ENCODE measurements around the gene KDR.

KDR gene

GRCh38 chr4:55116450-55116849, 8.9 kb downstream of the KDR start:
- no peaks in the 10 kb centered on the region for H3K36me3 ChIP-seq (ENCODE audit: low read length)
- H4K20me1 ChIP-seq (ENCODE audit: low read depth, low read length) = no peaks in the 10 kb centered on the region
- H2AFZ ChIP-seq (ENCODE audit: low read depth, low read length, severe bottlenecking) = no peak overlapping the region
- no peaks in the 10 kb centered on the region for H3K9me3 ChIP-seq (ENCODE audit: insufficient read depth, low read length)
- no peaks in the 10 kb centered on the region for H3F3A ChIP-seq (ENCODE audit: insufficient read depth)
- H3K27ac ChIP-seq (ENCODE audit: low read depth, low read length) = no peak overlapping the region
- H3K79me2 ChIP-seq (ENCODE audit: insufficient read depth, low read length) = no peaks in the 10 kb centered on the region
- no peaks in the 10 kb centered on the region for H3K27me3 ChIP-seq (ENCODE audit: low read length)
- no peaks in the 10 kb centered on the region for H3K9me2 ChIP-seq (replicated peaks; ENCODE audit: insufficient read depth, low read length)
- H3K4me2 ChIP-seq (ENCODE audit: low read depth, low read length, poor library complexity, severe bottlenecking) = no peak overlapping the region
- no peak overlapping the region for H3K4me3 ChIP-seq (ENCODE audit: insufficient read depth, low read length, poor library complexity, severe bottlenecking)
- no peak overlapping the region for H3K9ac ChIP-seq (ENCODE audit: low read length)
- TF ChIP-seq CTCF (IDR thresholded peaks at IDR 0.05; ENCODE audit: insufficient read depth, low read length, poor library complexity, severe bottlenecking) (no peak), EZH2phosphoT487 (conservative IDR thresholded peaks at IDR 0.05; ENCODE audit: low read length) (no peak)

DNA sequence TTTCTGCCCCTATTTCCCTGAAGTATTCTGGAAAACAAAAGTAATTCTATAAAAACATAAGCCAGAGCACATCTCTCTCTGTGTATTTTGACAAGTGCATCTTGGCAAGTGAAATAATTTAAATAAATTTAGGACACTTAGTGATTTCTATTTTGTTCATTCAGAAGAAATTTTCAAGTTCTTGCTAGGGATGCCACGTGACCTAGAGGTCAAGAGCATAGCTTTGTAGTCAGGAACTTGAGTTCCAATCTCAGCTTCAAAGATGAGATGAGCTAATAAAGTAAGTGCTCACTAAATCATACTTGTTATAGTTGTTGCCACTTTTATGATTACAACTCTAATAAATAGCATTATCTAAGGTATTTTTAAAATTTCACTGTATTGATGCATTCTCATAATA, 13.8 kb downstream of the KDR start:
- TF ChIP-seq CTCF (IDR thresholded peaks at IDR 0.05; ENCODE audit: insufficient read depth, low read length, poor library complexity, severe bottlenecking) (no peak), EZH2phosphoT487 (conservative IDR thresholded peaks at IDR 0.05; ENCODE audit: low read length) (no peak)
- H3K79me2 ChIP-seq (ENCODE audit: insufficient read depth, low read length) = no peaks in the 10 kb centered on the region
- H3K27ac ChIP-seq (ENCODE audit: low read depth, low read length) = no peak overlapping the region
- H3K27me3 ChIP-seq (ENCODE audit: low read length) = no peaks in the 10 kb centered on the region
- no peaks in the 10 kb centered on the region for H3K9me3 ChIP-seq (ENCODE audit: insufficient read depth, low read length)
- H3K9me2 ChIP-seq (replicated peaks; ENCODE audit: insufficient read depth, low read length) = no peaks in the 10 kb centered on the region
- H3K4me3 ChIP-seq (ENCODE audit: insufficient read depth, low read length, poor library complexity, severe bottlenecking) = no peak overlapping the region
- no peaks in the 10 kb centered on the region for H3F3A ChIP-seq (ENCODE audit: insufficient read depth)
- H2AFZ ChIP-seq (ENCODE audit: low read depth, low read length, severe bottlenecking) = no peak overlapping the region
- H3K36me3 ChIP-seq (ENCODE audit: low read length) = no peaks in the 10 kb centered on the region
- no peak overlapping the region for H3K9ac ChIP-seq (ENCODE audit: low read length)
- no peak overlapping the region for H3K4me2 ChIP-seq (ENCODE audit: low read depth, low read length, poor library complexity, severe bottlenecking)
- H4K20me1 ChIP-seq (ENCODE audit: low read depth, low read length) = no peaks in the 10 kb centered on the region

DNA sequence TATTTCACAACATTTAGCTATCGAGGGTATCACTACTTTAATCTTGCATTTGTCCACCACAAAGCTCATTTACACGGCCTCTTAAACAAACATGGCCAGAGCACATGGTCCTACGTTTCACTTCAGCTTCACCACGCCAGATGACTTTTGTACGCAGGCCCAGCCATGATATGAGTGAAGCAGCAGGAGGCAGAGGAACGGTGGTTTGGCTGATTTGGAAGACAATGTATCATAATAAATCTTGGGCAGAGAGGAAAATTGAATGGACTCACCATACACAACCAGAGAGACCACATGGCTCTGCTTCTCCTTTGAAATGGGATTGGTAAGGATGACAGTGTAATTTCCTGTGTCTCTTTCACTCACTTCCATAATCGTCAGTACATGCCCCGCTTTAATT, 15.3 kb downstream of the KDR start:
- Histone ChIP-seq H3K27ac (ENCODE audit: low read depth, low read length) (no peak overlapping the region), H3K36me3 (ENCODE audit: low read length) (no peaks in the 10 kb centered on the region), H3F3A (ENCODE audit: insufficient read depth) (no peaks in the 10 kb centered on the region), H3K79me2 (ENCODE audit: insufficient read depth, low read length) (no peaks in the 10 kb centered on the region), H3K27me3 (ENCODE audit: low read length) (no peaks in the 10 kb centered on the region), H3K4me3 (ENCODE audit: insufficient read depth, low read length, poor library complexity, severe bottlenecking) (no peak overlapping the region), H3K9me3 (ENCODE audit: insufficient read depth, low read length) (no peaks in the 10 kb centered on the region), H3K9ac (ENCODE audit: low read length) (no peak overlapping the region), H3K4me2 (ENCODE audit: low read depth, low read length, poor library complexity, severe bottlenecking) (no peak overlapping the region), H4K20me1 (ENCODE audit: low read depth, low read length) (no peaks in the 10 kb centered on the region), H3K9me2 (replicated peaks; ENCODE audit: insufficient read depth, low read length) (no peaks in the 10 kb centered on the region), H2AFZ (ENCODE audit: low read depth, low read length, severe bottlenecking) (no peak overlapping the region)
- TF ChIP-seq EZH2phosphoT487 (conservative IDR thresholded peaks at IDR 0.05; ENCODE audit: low read length) (no peak), CTCF (IDR thresholded peaks at IDR 0.05; ENCODE audit: insufficient read depth, low read length, poor library complexity, severe bottlenecking) (no peak)

- Histone ChIP-seq H3K36me3 (ENCODE audit: low read length) (no peaks in the 10 kb centered on the region), H3K27me3 (ENCODE audit: low read length) (no peaks in the 10 kb centered on the region)
These were observed 18.3 kb downstream of the KDR start for GRCh38 chr4:55107054-55107453.

More at GRCh38 chr4:55107054-55107453, 18.3 kb downstream of the KDR start:
- Histone ChIP-seq H3K27ac (ENCODE audit: low read depth, low read length) (no peak overlapping the region), H3K4me2 (ENCODE audit: low read depth, low read length, poor library complexity, severe bottlenecking) (no peak overlapping the region), H3K4me3 (ENCODE audit: insufficient read depth, low read length, poor library complexity, severe bottlenecking) (no peak overlapping the region), H4K20me1 (ENCODE audit: low read depth, low read length) (no peaks in the 10 kb centered on the region), H3K9me3 (ENCODE audit: insufficient read depth, low read length) (no peaks in the 10 kb centered on the region), H2AFZ (ENCODE audit: low read depth, low read length, severe bottlenecking) (no peak overlapping the region), H3F3A (ENCODE audit: insufficient read depth) (no peaks in the 10 kb centered on the region), H3K9ac (ENCODE audit: low read length) (no peak overlapping the region), H3K9me2 (replicated peaks; ENCODE audit: insufficient read depth, low read length) (no peaks in the 10 kb centered on the region), H3K79me2 (ENCODE audit: insufficient read depth, low read length) (no peaks in the 10 kb centered on the region)
- TF ChIP-seq EZH2phosphoT487 (conservative IDR thresholded peaks at IDR 0.05; ENCODE audit: low read length) (no peak), CTCF (IDR thresholded peaks at IDR 0.05; ENCODE audit: insufficient read depth, low read length, poor library complexity, severe bottlenecking) (no peak)

All from SU-DHL-6 (cell line).